Measurements from ENCODE around the gene CRY2. TPM values are rescaled to one million over a fixed set of nuclear protein-coding genes. Genes with fewer than 3 reads are reported as not detected.

The CRY2 gene
- total RNA-seq, 1 donor from 2014 or later, result 62.3 TPM

DNA sequence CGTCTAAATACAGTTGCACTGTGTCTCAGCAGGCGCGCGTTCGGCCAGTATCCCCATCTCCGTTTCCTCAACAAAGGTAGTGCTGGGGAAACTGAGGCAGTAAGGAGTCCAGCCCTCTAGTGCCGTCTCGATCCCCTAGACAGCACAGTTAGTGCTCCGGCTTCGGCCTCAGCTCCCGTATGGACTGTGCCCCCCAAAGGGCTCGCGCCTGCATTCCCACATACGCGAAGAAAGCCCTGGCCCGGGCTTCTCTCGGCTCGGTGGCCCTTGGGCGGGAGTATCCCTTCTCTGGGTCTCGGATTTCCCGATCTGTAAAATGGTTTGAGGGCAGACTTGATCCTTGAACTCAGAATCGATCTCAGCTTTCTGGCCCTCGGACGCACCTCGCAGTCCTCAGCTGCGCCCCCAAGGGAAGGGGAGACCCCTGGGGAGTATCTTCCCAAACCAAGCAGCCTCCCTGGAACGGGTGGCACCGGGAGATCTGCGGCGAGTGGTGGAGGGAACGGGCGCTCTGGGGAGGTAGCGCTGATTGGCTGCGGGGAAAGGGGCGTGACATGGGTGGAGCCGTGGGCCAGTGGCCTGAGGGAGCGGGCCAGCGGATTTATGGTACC is 71.2 kb downstream of the CRY2 start:
- DNase-seq (peak; percentile 90), ATAC-seq (peak; percentile 75 to 82)
- peaks cover 27% of the 10 kb centered on the region for H3K36me3 ChIP-seq
- H3K4me3 ChIP-seq, result peak overlapping the region; percentile 100
- intact Hi-C loops (cut with DNase I), result no loop called here
- TF ChIP-seq, protein P1, sequence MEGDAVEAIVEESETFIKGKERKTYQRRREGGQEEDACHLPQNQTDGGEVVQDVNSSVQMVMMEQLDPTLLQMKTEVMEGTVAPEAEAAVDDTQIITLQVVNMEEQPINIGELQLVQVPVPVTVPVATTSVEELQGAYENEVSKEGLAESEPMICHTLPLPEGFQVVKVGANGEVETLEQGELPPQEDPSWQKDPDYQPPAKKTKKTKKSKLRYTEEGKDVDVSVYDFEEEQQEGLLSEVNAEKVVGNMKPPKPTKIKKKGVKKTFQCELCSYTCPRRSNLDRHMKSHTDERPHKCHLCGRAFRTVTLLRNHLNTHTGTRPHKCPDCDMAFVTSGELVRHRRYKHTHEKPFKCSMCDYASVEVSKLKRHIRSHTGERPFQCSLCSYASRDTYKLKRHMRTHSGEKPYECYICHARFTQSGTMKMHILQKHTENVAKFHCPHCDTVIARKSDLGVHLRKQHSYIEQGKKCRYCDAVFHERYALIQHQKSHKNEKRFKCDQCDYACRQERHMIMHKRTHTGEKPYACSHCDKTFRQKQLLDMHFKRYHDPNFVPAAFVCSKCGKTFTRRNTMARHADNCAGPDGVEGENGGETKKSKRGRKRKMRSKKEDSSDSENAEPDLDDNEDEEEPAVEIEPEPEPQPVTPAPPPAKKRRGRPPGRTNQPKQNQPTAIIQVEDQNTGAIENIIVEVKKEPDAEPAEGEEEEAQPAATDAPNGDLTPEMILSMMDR (IDR thresholded peaks at IDR 0.05), result no peak
- H3K9me3 ChIP-seq, result no peaks in the 10 kb centered on the region
- H3K4me1 ChIP-seq, result peaks cover 52% of the 10 kb centered on the region
- peak overlapping the region; percentile 95 for H3K27ac ChIP-seq
- peaks cover 20% of the 10 kb centered on the region for H3K27me3 ChIP-seq (ENCODE audit: low read depth)

DNA sequence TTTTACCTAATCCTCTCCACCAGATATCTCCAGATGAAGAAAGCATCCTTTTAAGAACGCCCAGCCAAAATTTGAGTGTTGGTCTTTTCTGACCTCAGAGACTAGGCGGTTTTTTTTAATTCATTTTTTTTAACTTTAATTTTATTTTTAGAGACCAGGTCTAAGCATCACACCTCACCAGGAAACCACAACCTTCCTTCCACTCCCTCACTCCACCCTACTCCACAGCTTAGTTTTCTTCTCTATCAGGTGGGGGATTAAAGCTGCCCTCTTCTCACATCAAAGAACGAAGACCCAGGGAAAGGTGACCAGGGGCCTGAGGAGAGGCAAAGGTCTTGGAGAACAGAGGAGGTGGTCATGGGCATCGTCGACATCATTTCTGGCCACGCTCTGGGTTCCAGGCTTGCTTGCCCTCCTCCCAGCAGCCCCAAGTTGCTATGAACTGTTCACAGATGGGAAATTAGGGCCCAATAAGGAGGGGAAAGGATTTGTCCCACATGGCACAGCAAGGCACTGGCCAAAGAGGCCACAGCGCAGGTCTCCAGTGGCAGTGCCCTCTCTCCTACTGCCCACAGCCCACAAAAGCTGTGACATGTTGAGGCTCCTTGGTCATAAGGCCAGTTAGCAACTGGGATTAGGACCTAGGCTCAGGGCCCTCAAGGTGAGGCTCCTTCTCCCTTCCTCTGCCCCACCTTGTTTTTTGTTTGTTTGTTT is 71.8 kb downstream of the CRY2 start:
- H3K27me3 ChIP-seq (ENCODE audit: low read depth), result peaks cover 21% of the 10 kb centered on the region
- H3K27ac ChIP-seq, result peak overlapping the region; percentile 95
- H3K9me3 ChIP-seq, result no peaks in the 10 kb centered on the region
- peaks cover 20% of the 10 kb centered on the region for H3K36me3 ChIP-seq
- no peak for ATAC-seq
- TF ChIP-seq, protein P1 (IDR thresholded peaks at IDR 0.05), result no peak
- H3K4me1 ChIP-seq, result peaks cover 52% of the 10 kb centered on the region
- intact Hi-C loops (cut with DNase I), result no loop called here
- peak overlapping the region; percentile 100 for H3K4me3 ChIP-seq
- DNase-seq, result peak; percentile 23

DNA sequence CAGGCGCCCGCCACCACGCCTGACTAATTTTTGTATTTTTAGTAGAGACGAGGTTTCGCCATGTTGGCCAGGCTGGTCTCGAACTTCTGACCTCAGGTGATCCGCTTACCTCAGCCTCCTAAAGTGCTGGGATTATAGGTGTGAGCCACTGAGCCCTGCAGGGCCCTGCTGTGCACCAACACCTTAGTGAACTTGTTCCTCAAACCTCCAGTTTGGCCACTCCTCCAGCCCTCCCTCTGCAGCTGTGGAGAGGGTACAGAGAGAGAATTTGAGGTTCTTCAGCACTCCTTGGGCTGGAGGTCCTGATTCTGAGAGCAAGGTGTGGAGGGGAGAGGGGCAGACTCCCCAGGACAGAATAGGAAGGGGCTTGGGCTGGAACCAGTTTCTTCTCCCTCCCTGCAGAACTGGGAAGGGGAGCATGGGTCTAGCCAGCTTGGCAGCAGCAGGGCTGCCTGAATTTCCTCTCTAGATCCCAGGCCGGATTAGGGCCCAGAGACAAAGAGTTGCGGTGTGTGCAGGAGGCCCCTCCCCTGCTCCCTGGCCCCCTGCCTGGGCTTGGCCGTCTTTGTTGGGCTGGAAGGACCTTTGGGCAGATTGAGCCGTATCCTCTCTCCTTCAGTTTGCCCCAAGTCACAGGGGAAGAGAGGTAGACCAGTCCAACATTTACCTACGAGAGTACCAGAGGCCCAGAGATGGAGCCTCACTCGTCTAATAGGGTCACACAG is 72.7 kb downstream of the CRY2 start:
- peaks cover 52% of the 10 kb centered on the region for H3K4me1 ChIP-seq
- H3K4me3 ChIP-seq, result no peak overlapping the region
- H3K9me3 ChIP-seq, result no peaks in the 10 kb centered on the region
- peaks cover 21% of the 10 kb centered on the region for H3K27me3 ChIP-seq (ENCODE audit: low read depth)
- peak; percentile 35 for DNase-seq
- TF ChIP-seq, protein P1 (IDR thresholded peaks at IDR 0.05), result no peak
- ATAC-seq, result no peak
- intact Hi-C loops (cut with DNase I), result no loop called here
- no peak overlapping the region for H3K27ac ChIP-seq
- H3K36me3 ChIP-seq, result peaks cover 12% of the 10 kb centered on the region

DNA sequence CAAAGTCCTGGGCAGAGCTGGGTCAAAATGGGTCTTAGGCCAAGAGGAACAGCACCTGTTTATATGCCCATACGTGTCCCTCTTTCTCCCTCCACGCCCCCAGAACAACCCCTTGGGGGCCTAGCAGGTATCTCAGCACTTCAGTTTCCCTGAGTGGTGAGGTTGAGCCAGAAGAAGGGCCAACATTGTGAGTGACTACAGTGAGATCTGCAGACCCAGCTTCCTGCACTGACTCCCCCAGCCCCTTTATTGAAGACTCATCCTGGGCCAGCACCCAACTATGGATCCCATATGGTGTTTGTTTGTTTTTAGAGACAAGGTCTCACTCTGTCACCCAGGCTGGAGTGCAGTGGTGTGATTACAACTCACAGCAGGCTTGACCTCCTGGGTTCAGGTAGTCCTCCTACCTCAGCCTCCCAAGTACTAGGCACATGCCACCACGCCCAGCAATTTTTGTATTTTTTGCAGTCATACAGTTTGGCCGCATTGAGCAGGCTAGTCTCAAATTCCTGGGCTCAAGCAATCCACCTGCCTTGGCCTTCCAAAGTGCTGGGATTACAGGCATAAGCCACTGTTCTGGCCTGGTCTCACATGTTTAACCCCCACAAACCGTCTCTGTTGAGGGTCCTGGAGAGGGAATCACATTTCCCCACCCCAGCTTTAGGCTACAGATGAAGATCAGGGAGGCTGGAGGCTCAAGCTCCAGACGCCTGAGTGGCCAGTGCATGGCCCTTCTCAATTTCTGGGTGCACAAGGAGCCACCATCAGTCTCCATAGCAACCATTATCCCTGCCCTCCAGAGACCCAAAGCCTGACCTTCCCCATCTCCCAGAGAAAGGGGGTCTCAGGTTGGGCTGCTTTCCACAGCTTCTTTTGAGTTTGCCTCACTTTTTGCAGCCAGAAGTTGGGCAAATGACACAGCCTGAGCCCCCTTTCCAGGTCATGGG is 73.5 kb downstream of the CRY2 start:
- DNase-seq, result peak; percentile 24
- intact Hi-C loops (cut with DNase I), result no loop called here
- Histone ChIP-seq H3K4me1 (peaks cover 52% of the 10 kb centered on the region), H3K36me3 (peaks cover 4% of the 10 kb centered on the region), H3K27me3 (ENCODE audit: low read depth) (peaks cover 23% of the 10 kb centered on the region), H3K4me3 (no peak overlapping the region), H3K9me3 (no peaks in the 10 kb centered on the region), H3K27ac (peak overlapping the region; percentile 77)
- ATAC-seq, result no peak
- TF ChIP-seq, protein P1 (IDR thresholded peaks at IDR 0.05), result no peak
